Measurements from ENCODE around the gene NGF. TPM values are rescaled to one million over a fixed set of nuclear protein-coding genes. Genes with fewer than 3 reads are reported as not detected.

The NGF gene
- total RNA-seq, 1 donor from 2014 or later = 2.7 TPM

DNA sequence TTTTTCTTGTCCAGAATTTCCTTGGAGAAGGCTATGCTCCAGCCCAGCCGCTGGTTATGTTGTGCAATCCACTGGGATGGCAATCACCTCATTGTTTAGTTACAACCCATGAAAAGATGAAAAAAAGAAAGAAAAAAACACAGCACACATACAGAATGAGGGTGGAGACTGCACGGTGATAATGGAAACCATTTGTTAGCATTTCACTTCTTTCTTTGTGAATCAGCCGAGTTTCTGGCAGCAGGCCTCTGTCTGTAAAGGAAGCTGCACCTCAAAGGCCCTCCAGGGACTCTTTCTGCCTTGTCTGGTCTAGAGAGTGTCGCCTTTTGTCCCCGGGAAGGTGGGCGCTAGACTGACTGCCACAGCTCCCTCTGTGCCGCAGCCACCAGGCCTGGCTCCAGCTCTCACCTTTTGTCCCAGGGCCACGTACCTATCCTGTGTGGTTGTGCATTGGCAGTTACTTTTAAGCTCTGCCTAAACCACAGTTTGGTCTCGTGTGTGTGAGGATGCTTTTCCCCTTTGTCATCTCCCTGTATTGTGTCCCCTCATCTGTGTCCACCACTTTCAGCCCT, 35.6 kb downstream of the NGF start:
- DNase-seq (ENCODE audit: low read depth) = no peak
- H3K4me3 ChIP-seq (ENCODE audit: low read depth, low read length) = no peak overlapping the region
- TF ChIP-seq, protein P1, sequence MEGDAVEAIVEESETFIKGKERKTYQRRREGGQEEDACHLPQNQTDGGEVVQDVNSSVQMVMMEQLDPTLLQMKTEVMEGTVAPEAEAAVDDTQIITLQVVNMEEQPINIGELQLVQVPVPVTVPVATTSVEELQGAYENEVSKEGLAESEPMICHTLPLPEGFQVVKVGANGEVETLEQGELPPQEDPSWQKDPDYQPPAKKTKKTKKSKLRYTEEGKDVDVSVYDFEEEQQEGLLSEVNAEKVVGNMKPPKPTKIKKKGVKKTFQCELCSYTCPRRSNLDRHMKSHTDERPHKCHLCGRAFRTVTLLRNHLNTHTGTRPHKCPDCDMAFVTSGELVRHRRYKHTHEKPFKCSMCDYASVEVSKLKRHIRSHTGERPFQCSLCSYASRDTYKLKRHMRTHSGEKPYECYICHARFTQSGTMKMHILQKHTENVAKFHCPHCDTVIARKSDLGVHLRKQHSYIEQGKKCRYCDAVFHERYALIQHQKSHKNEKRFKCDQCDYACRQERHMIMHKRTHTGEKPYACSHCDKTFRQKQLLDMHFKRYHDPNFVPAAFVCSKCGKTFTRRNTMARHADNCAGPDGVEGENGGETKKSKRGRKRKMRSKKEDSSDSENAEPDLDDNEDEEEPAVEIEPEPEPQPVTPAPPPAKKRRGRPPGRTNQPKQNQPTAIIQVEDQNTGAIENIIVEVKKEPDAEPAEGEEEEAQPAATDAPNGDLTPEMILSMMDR (conservative IDR thresholded peaks at IDR 0.05; ENCODE audit: low read depth, low read length) = no peak

DNA sequence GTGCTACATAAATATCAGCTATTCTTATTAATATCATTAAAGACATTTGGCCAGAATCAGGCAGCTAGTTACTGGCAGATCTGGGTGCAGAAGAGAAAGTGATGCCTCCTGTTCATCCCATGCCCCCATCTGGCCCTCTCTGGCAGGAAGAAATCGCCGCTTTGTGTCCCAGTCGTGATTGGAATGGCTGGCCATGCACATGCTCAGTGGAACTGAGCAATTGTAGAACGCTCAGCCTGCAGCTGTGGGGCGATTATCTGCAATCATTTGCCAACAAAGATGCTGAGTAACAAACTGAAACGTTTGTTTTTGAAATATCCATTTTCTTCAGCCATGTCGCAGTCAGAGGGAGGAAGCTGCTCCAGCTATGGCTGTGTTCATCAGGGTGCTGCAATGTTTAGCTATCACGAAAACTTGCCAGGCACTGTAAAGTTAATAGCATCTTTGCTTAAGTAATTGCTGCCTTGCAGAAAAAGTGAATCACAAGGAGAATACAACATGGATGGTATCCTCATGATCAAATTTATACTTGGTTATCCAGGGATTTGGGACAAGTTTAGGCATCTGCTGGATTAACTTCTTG, 36.5 kb downstream of the NGF start:
- TF ChIP-seq, protein P1 (conservative IDR thresholded peaks at IDR 0.05; ENCODE audit: low read depth, low read length) = no peak
- no peak for DNase-seq (ENCODE audit: low read depth)
- H3K4me3 ChIP-seq (ENCODE audit: low read depth, low read length) = no peak overlapping the region

DNA sequence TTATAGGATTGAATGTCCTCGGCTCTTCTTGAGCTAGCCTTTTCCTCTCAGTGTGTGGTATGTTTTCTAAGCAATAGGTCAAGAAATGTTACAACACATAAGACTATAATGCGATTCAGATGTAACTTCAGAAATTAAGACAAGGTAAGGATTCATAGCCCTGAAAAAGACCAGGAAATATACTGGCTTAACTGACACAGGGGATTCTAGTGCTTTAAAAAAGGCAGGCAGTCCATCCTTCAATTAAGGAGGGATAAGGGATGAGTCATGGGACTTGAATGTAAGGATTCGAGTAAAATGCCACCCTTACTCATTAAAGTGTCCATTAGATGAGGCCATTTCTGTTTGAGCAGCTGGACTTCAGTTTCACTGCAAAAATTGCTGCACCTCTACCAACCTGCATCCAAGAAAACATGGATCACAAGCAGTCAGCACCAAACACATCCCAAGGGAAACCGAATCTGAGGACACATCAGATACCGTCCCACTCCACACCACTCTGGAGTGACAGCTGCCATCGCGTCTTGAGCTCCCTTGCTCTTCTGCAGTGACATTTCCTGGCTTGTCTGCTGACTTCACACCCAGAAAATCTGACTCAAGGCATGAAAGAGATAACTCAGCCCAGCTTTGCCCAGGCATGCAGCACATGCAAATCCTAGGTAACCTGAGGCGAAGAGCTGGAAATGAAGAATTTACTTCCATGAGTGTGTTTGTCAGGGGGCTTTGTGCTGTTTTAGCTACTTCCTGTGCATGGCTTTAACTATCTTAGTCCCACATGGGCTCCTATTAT, 37.8 kb downstream of the NGF start:
- DNase-seq (ENCODE audit: low read depth) = no peak
- TF ChIP-seq, protein P1 (conservative IDR thresholded peaks at IDR 0.05; ENCODE audit: low read depth, low read length) = no peak
- H3K4me3 ChIP-seq (ENCODE audit: low read depth, low read length) = no peak overlapping the region

DNA sequence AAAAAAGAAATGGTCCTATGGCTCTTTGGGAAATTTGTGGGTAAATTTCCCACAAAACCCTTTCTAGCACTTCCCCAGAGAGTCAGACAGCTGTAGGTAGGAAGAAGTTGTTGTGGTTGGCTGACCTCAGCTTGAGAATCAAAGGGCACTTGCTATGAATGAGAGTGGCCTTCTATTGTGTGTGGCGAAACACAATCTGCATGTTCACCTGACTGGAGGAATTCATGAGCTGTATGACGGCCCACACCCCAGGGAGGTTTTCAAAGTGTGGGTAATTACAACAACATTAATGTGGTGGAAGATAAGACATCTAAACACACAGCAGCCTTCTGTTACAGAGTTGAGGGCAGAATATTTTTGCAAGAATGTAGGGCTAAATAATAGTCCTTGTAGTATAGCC, 38.8 kb downstream of the NGF start:
- TF ChIP-seq, protein P1 (conservative IDR thresholded peaks at IDR 0.05; ENCODE audit: low read depth, low read length) = no peak
- no peak overlapping the region for H3K4me3 ChIP-seq (ENCODE audit: low read depth, low read length)
- DNase-seq (ENCODE audit: low read depth) = no peak

DNA sequence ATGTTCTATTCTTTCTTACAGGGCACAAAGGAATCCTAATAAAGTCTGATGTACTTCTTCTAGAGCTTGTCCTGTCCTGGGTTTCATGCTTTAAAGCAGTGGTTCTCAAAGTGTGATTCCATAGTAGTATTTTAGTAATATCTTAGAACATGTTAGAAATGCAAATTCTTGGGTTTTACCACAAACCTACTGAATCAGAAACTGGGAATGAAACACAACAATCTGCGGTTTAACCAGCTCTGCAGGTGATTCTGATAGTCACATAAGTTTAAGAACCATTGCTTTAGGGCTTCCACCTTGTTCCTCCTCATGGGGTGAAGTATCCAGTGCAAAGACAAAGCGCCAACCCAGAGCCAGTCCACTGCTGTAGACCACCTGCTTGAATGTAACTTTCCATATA, 41.1 kb downstream of the NGF start:
- TF ChIP-seq, protein P1 (conservative IDR thresholded peaks at IDR 0.05; ENCODE audit: low read depth, low read length) = no peak
- no peak overlapping the region for H3K4me3 ChIP-seq (ENCODE audit: low read depth, low read length)
- DNase-seq (ENCODE audit: low read depth) = no peak

DNA sequence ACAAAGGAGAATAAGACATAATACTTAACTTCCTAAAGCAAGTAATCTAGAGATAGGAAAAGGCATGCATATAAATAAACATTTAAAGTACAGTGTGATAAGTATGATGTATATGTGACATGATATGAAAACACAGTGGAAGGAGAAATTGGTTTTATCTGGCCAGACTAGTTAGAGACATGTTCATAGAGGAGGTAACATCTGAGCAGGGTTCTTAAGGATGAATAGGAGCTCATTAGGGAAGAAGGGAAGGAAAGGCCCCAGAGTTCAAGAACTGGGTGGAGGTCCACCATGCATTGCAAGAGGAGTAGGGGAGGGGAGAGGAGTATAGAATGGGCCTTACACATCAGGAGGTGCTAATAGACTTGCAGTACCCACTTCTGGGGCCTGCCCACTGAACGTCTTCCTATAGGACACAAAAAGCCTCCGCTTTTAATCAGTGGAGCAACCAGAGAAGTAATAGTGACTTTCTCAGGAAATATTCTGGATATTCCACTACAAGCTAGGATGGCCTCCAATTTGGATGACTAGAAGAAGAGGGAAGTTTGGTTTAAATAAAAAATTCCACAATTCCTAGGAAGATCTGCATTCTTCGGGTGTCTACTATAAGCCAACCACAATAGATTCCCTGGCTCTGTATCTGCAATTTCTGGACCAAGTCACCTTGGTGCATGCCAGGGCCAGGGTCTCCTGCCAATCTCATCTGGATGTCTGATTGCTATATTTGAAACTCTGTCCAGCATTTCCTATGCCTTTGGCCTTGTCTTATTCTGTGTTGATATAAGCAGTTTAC, 41.9 kb downstream of the NGF start:
- no peak for DNase-seq (ENCODE audit: low read depth)
- H3K4me3 ChIP-seq (ENCODE audit: low read depth, low read length) = no peak overlapping the region
- TF ChIP-seq, protein P1 (conservative IDR thresholded peaks at IDR 0.05; ENCODE audit: low read depth, low read length) = no peak
